ENCODE measurements around the gene SRSF4.

- TF ChIP-seq CTCF (IDR thresholded peaks at IDR 0.05; ENCODE audit: low read length): no peak
- no peak for TF ChIP-seq EZH2 (IDR thresholded peaks at IDR 0.05; ENCODE audit: borderline replicate concordance, low read length)
Observed at GRCh38 chr1:29186707-29187106, 5.0 kb upstream of the SRSF4 start.
